ENCODE results near the gene AVL9.

Gene AVL9

DNA sequence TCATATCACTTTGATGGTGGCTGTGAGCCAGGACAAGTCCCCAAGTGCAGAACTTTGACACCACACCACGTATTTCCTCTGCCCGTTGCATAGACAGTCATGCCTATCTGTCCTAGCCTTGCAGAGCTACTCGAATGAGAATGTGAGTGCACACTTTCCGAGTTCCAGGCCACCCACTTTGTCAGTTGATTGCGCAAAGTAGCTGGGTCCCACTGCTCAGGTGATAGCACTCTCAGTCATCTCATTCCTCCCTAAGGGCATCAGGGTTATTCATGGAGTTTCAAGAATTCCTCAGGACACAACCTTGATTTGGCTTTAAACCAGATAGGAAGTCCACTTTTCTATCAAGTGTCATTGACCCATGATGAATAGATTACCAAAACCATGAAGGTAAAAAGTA lies 24.4 kb upstream of the AVL9 start:
- no peaks in the 10 kb centered on the region for H3K27me3 ChIP-seq (ENCODE audit: control insufficient read depth, low read length)
- no peaks in the 10 kb centered on the region for H4K20me1 ChIP-seq (ENCODE audit: control insufficient read depth, insufficient read depth, low read depth, low read length)
- TF ChIP-seq EZH2phosphoT487 (IDR thresholded peaks at IDR 0.05; ENCODE audit: borderline replicate concordance, low read length) = no peak
- TF ChIP-seq, protein P1, sequence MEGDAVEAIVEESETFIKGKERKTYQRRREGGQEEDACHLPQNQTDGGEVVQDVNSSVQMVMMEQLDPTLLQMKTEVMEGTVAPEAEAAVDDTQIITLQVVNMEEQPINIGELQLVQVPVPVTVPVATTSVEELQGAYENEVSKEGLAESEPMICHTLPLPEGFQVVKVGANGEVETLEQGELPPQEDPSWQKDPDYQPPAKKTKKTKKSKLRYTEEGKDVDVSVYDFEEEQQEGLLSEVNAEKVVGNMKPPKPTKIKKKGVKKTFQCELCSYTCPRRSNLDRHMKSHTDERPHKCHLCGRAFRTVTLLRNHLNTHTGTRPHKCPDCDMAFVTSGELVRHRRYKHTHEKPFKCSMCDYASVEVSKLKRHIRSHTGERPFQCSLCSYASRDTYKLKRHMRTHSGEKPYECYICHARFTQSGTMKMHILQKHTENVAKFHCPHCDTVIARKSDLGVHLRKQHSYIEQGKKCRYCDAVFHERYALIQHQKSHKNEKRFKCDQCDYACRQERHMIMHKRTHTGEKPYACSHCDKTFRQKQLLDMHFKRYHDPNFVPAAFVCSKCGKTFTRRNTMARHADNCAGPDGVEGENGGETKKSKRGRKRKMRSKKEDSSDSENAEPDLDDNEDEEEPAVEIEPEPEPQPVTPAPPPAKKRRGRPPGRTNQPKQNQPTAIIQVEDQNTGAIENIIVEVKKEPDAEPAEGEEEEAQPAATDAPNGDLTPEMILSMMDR (IDR thresholded peaks at IDR 0.05; ENCODE audit: low read depth, low read length, poor library complexity, severe bottlenecking) = no peak
- H3K4me3 ChIP-seq (ENCODE audit: low read length) = no peak overlapping the region
- no peak overlapping the region for H3K27ac ChIP-seq (ENCODE audit: low read depth, low read length)
- H3K4me1 ChIP-seq (ENCODE audit: control insufficient read depth, low read length) = no peaks in the 10 kb centered on the region
- H3K79me2 ChIP-seq (ENCODE audit: control insufficient read depth, low read length) = no peaks in the 10 kb centered on the region
- no peaks in the 10 kb centered on the region for H3K9me2 ChIP-seq (replicated peaks; ENCODE audit: control insufficient read depth, low read length)
- H3K36me3 ChIP-seq (ENCODE audit: control insufficient read depth, low read length) = no peaks in the 10 kb centered on the region
- no peaks in the 10 kb centered on the region for H3K9me3 ChIP-seq (ENCODE audit: control insufficient read depth, insufficient read depth, low read length)
- no peaks in the 10 kb centered on the region for H3F3A ChIP-seq (ENCODE audit: control insufficient read depth, insufficient read depth)
- no peak overlapping the region for H3K4me2 ChIP-seq (ENCODE audit: low read length)

DNA sequence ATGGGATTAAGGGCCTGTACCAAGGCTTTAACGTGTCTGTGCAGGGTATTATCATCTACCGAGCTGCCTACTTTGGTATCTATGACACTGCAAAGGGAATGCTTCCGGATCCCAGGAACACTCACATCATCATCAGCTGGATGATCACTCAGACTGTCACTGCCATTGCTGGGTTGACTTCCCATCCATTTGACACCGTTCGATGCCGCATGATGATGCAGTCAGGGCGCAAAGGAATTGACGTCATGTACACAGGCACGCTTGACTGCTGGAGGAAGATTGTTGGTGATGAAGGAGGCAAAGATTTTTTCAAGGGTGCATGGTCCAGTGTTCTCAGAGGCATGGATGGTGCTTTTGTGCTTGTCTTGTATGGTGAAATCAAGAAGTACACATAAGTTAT lies 23.3 kb upstream of the AVL9 start:
- no peak overlapping the region for H3K4me3 ChIP-seq (ENCODE audit: low read length)
- no peak overlapping the region for H3K27ac ChIP-seq (ENCODE audit: low read depth, low read length)
- no peaks in the 10 kb centered on the region for H3K79me2 ChIP-seq (ENCODE audit: control insufficient read depth, low read length)
- H4K20me1 ChIP-seq (ENCODE audit: control insufficient read depth, insufficient read depth, low read depth, low read length) = no peaks in the 10 kb centered on the region
- H3K9me3 ChIP-seq (ENCODE audit: control insufficient read depth, insufficient read depth, low read length) = no peaks in the 10 kb centered on the region
- no peak for TF ChIP-seq EZH2phosphoT487 (IDR thresholded peaks at IDR 0.05; ENCODE audit: borderline replicate concordance, low read length)
- TF ChIP-seq, protein P1 (IDR thresholded peaks at IDR 0.05; ENCODE audit: low read depth, low read length, poor library complexity, severe bottlenecking) = no peak
- H3K4me1 ChIP-seq (ENCODE audit: control insufficient read depth, low read length) = no peaks in the 10 kb centered on the region
- no peak overlapping the region for H3K4me2 ChIP-seq (ENCODE audit: low read length)
- no peaks in the 10 kb centered on the region for H3K27me3 ChIP-seq (ENCODE audit: control insufficient read depth, low read length)
- H3F3A ChIP-seq (ENCODE audit: control insufficient read depth, insufficient read depth) = no peaks in the 10 kb centered on the region
- no peaks in the 10 kb centered on the region for H3K36me3 ChIP-seq (ENCODE audit: control insufficient read depth, low read length)
- H3K9me2 ChIP-seq (replicated peaks; ENCODE audit: control insufficient read depth, low read length) = no peaks in the 10 kb centered on the region

DNA sequence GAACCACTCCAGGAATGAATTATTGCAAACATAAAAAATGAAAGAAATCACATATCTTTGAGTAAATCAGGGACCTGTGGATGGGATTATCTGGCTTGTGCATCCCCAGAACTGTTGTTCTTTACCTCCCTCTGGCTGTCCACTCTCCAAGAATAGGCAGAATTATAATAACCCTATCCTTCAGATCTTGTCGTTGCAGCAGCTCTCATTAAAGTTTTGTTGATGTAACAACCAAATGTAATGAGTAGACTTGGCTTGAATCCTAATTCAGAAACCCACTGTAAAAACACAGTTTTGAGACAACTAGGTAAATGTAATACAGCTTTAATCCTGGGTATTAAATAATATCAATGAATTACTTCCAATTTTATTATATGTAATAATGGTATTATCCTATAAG lies 21.3 kb upstream of the AVL9 start:
- Histone ChIP-seq H3K27ac (ENCODE audit: low read depth, low read length) (no peak overlapping the region), H3K27me3 (ENCODE audit: control insufficient read depth, low read length) (no peaks in the 10 kb centered on the region), H3K9me2 (replicated peaks; ENCODE audit: control insufficient read depth, low read length) (no peaks in the 10 kb centered on the region), H3K4me2 (ENCODE audit: low read length) (no peak overlapping the region), H3K36me3 (ENCODE audit: control insufficient read depth, low read length) (no peaks in the 10 kb centered on the region), H3K79me2 (ENCODE audit: control insufficient read depth, low read length) (no peaks in the 10 kb centered on the region), H3F3A (ENCODE audit: control insufficient read depth, insufficient read depth) (no peaks in the 10 kb centered on the region), H3K4me3 (ENCODE audit: low read length) (no peak overlapping the region), H4K20me1 (ENCODE audit: control insufficient read depth, insufficient read depth, low read depth, low read length) (no peaks in the 10 kb centered on the region), H3K9me3 (ENCODE audit: control insufficient read depth, insufficient read depth, low read length) (no peaks in the 10 kb centered on the region), H3K4me1 (ENCODE audit: control insufficient read depth, low read length) (no peaks in the 10 kb centered on the region)
- TF ChIP-seq EZH2phosphoT487 (IDR thresholded peaks at IDR 0.05; ENCODE audit: borderline replicate concordance, low read length) = no peak
- TF ChIP-seq, protein P1 (IDR thresholded peaks at IDR 0.05; ENCODE audit: low read depth, low read length, poor library complexity, severe bottlenecking) = no peak

All from DOHH2 (cell line).